HCT116 (cell line): Measurements from ENCODE around the gene FAM13A. TPM values are rescaled to one million over a fixed set of nuclear protein-coding genes. Genes with fewer than 3 reads are reported as not detected.

ENCODE experiments used
- ATAC-seq: fragments of 200-7000 bp; cut with Tn5 transposase; 2 replicates; pipeline ENCODE4 v1.9.1; 2020; ENCODE audit warnings: mild to moderate bottlenecking, moderate library complexity
- BruUV-seq: library from RNA; stranded (reverse); fragments of 400-500 nt; replicated peaks from 2 replicates; lab custom pipeline; 2021; lab: Mats Ljungman, UMichigan
- CTCF ChIA-PET: fragments of 300-600 bp; sonication (Branson Sonifier 250); formaldehyde crosslinking; loops from one replicate; lab custom pipeline; 2021; ENCODE audit warnings: antibody characterized with exemption; lab: Charles Lee
- POLR2A ChIA-PET: fragments of 300-600, 350-600 bp; sonication (Branson Sonifier 250); formaldehyde crosslinking; loops from one replicate; lab custom pipeline; 2021; ENCODE audit warnings: antibody characterized with exemption; lab: Charles Lee
- RAD21 ChIA-PET, 2 experiments: fragments of 300-600 bp; sonication (Branson Sonifier 250); formaldehyde crosslinking; loops; one replicate each; lab custom pipeline; 2023; ENCODE audit warnings: low total read pairs in 2 of 2; ENCODE audit not compliant: uncharacterized antibody in 2 of 2, unreplicated experiment in 2 of 2, low non-redundant PET in 1 of 2; lab: Charles Lee
- DNase-seq: peaks from one replicate; pipeline ENCODE4 v3.0.0-alpha.2; 2010; ENCODE audit warnings: low read depth, low spot score
- H2AFZ ChIP-seq: fragments of 200-600 bp; shearing (Covaris generic), sonication (generic); 2 replicates; pipeline ENCODE4 v1.6.1; 2017; ENCODE audit warnings: low read depth, mixed run types, mixed read lengths, antibody characterized with exemption, low read length; ENCODE audit not compliant: poor library complexity, severe bottlenecking
- H3K27ac ChIP-seq: 2 replicates; pipeline ENCODE4 v1.5.1; 2012; ENCODE audit warnings: low read depth, low read length
- H3K27me3 ChIP-seq: fragments of 200-600 bp; sonication (generic); 2 replicates; pipeline ENCODE4 v1.6.1; 2016; ENCODE audit warnings: mixed run types, low read length, mixed read lengths; ENCODE audit not compliant: insufficient read depth
- H3K36me3 ChIP-seq, 2 experiments: fragments of 200-500 bp in 1 of 2; fragments of 200-600 bp in 1 of 2; sonication (Bioruptor generic) in 1 of 2; sonication (generic) in 1 of 2; 2 replicates each; pipeline versions ENCODE4 v1.5.1 to v1.6.1; 2014 to 2016; ENCODE audit warnings: low read length in 2 of 2, inconsistent platforms in 1 of 2, mixed read lengths in 1 of 2, mixed run types in 1 of 2; ENCODE audit not compliant: insufficient read depth in 2 of 2, control insufficient read depth in 1 of 2
- H3K4me1 ChIP-seq, 2 experiments: fragments of 200-600 bp in 1 of 2; sonication (generic) in 1 of 2; 2 replicates each; pipeline versions ENCODE4 v1.5.1 to v1.6.1; 2012 to 2017; ENCODE audit warnings: low read length in 2 of 2, inconsistent platforms in 1 of 2, mild to moderate bottlenecking in 1 of 2, mixed read lengths in 1 of 2, mixed run types in 1 of 2, moderate library complexity in 1 of 2; ENCODE audit not compliant: insufficient read depth in 2 of 2, control insufficient read depth in 1 of 2
- H3K4me2 ChIP-seq: fragments of 200-600 bp; sonication (generic); 2 replicates; pipeline ENCODE4 v1.6.1; 2017; ENCODE audit warnings: mixed run types, low read length, mixed read lengths
- H3K4me3 ChIP-seq, 2 experiments: fragments of 200-600 bp in 1 of 2; sonication (generic) in 1 of 2; replicated peaks in 1 of 2; 2 replicates each; pipeline ENCODE4 v1.5.1; 2011 to 2016; ENCODE audit warnings: low read length in 2 of 2, control low read depth in 1 of 2, low read depth in 1 of 2, mild to moderate bottlenecking in 1 of 2, mixed read lengths in 1 of 2, mixed run types in 1 of 2
- H3K79me2 ChIP-seq: fragments of 200-600 bp; sonication (generic); 2 replicates; pipeline ENCODE4 v1.6.1; 2017; ENCODE audit warnings: mild to moderate bottlenecking, mixed run types, low read length, moderate library complexity, mixed read lengths; ENCODE audit not compliant: insufficient read depth
- H3K9ac ChIP-seq: fragments of 200-600 bp; sonication (generic); 2 replicates; pipeline ENCODE4 v1.6.1; 2016; ENCODE audit warnings: low read length, mixed read lengths
- H3K9me2 ChIP-seq: fragments of 200-600 bp; sonication (generic), shearing (Covaris generic); 2 replicates; pipeline ENCODE4 v1.6.1; 2017; ENCODE audit warnings: mixed run types, mild to moderate bottlenecking, moderate library complexity; ENCODE audit not compliant: insufficient read depth
- H3K9me3 ChIP-seq, 2 experiments: fragments of 200-500 bp in 1 of 2; fragments of 200-600 bp in 1 of 2; sonication (Bioruptor generic) in 1 of 2; sonication (generic) in 1 of 2; 2 replicates each; pipeline ENCODE4 v1.6.1; 2014 to 2017; ENCODE audit warnings: low read length in 2 of 2, mixed read lengths in 2 of 2, inconsistent platforms in 1 of 2, low read depth in 1 of 2, mild to moderate bottlenecking in 1 of 2, mixed run types in 1 of 2, moderate library complexity in 1 of 2; ENCODE audit not compliant: control insufficient read depth in 1 of 2, insufficient read depth in 1 of 2
- H4K20me1 ChIP-seq: fragments of 200-600 bp; sonication (generic), shearing (Covaris generic); 2 replicates; pipeline ENCODE4 v1.6.1; 2017; ENCODE audit warnings: mixed run types, mild to moderate bottlenecking, moderate library complexity; ENCODE audit not compliant: insufficient read depth
- ATF3 ChIP-seq: IDR thresholded peaks from 2 replicates; pipeline ENCODE4 v1.6.1; 2012
- CBX3 ChIP-seq: IDR thresholded peaks from 2 replicates; pipeline ENCODE4 v1.6.1; 2012; ENCODE audit warnings: low read depth
- CEBPB ChIP-seq: IDR thresholded peaks from 2 replicates; pipeline ENCODE4 v1.6.1; 2012; ENCODE audit warnings: low read depth
- CTCF ChIP-seq, 3 experiments: fragments of 200-600 bp in 1 of 3; sonication (generic) in 1 of 3; IDR thresholded peaks in 2 of 3; conservative IDR thresholded peaks in 1 of 3; 2 replicates each; pipeline ENCODE4 v1.5.1; 2012 to 2017; ENCODE audit warnings: low read depth in 2 of 3, low read length in 2 of 3, antibody characterized with exemption in 1 of 3, borderline replicate concordance in 1 of 3, control low read depth in 1 of 3, mild to moderate bottlenecking in 1 of 3, mixed read lengths in 1 of 3, mixed run types in 1 of 3, moderate library complexity in 1 of 3; ENCODE audit not compliant: insufficient read depth in 1 of 3
- EGR1 ChIP-seq: IDR thresholded peaks from 2 replicates; pipeline ENCODE4 v1.6.1; 2012; ENCODE audit warnings: low read depth
- EZH2phosphoT487 ChIP-seq: fragments of 200-600 bp; IDR thresholded peaks from 2 replicates; pipeline ENCODE4 v1.6.1; 2018; ENCODE audit warnings: antibody characterized with exemption, borderline replicate concordance
- POLR2A ChIP-seq: IDR thresholded peaks from 2 replicates; pipeline ENCODE4 v1.7.0; 2011; ENCODE audit warnings: borderline replicate concordance; ENCODE audit not compliant: insufficient read depth, insufficient read length; ENCODE audit errors: extremely low read depth
- SIN3A ChIP-seq: IDR thresholded peaks from 2 replicates; pipeline ENCODE4 v1.6.1; 2012; ENCODE audit warnings: low read depth
- SRF ChIP-seq: IDR thresholded peaks from 2 replicates; pipeline ENCODE4 v1.6.1; 2012; ENCODE audit warnings: low read depth
- TCF7L2 ChIP-seq: IDR thresholded peaks from 2 replicates; pipeline ENCODE4 v1.7.0; 2011; ENCODE audit warnings: borderline replicate concordance, inconsistent platforms; ENCODE audit not compliant: insufficient read depth, insufficient read length; ENCODE audit errors: extremely low read depth
- ZBTB33 ChIP-seq: IDR thresholded peaks from 2 replicates; pipeline ENCODE4 v1.6.1; 2011; ENCODE audit warnings: mild to moderate bottlenecking, low read length, moderate library complexity; ENCODE audit not compliant: insufficient replicate concordance; ENCODE audit errors: extremely low read depth
- ZNF274 ChIP-seq: fragments of 200-500 bp; sonication (Bioruptor generic); IDR thresholded peaks from 2 replicates; pipeline ENCODE4 v1.6.1; 2014; ENCODE audit warnings: mild to moderate bottlenecking, low read depth, low read length, inconsistent platforms
- intact Hi-C: fragments of 100-400 bp; cut with micrococcal nuclease; formaldehyde crosslinking; loops from 2 replicates; pipeline ENCODE4 v1.10.0; 2022
- total RNA-seq: library from RNA; stranded (reverse); gene quantifications from one replicate; pipeline ENCODE4 v1.2.1, GENCODE V29; 2021; ENCODE audit not compliant: unreplicated experiment

FAM13A gene
- total RNA-seq, 1 experiment from 2014 or later, result 17.2 TPM

GRCh38 chr4:88897180-88897579 lies 159.8 kb downstream of the FAM13A start:
- ChIA-PET POLR2A (no interaction called here), CTCF (no interaction called here), RAD21 (no interaction called here)
- Histone ChIP-seq H3K27ac (no peak overlapping the region), H4K20me1 (no peaks in the 10 kb centered on the region), H3K36me3 (no peaks in the 10 kb centered on the region), H3K9me3 (no peaks in the 10 kb centered on the region), H3K9ac (no peak overlapping the region), H3K4me3 (no peak overlapping the region), H3K4me2 (no peak overlapping the region), H3K27me3 (no peaks in the 10 kb centered on the region), H3K4me1 (peaks cover 0 to 6% of the 10 kb centered on the region in 2 experiments; a peak in 1 of 4 replicates), H3K79me2 (0 out of 2 replicates have a peak, but pooled peaks cover 3% of the 10 kb centered on the region), H3K9me2 (no peaks in the 10 kb centered on the region), H2AFZ (no peak overlapping the region)
- ATAC-seq, result no peak
- no peak for TF ChIP-seq CEBPB
- no peak for TF ChIP-seq SRF
- TF ChIP-seq POLR2A, result no peak
- no peak for TF ChIP-seq ATF3
- TF ChIP-seq EGR1, result no peak
- no peak for TF ChIP-seq CTCF (IDR thresholded peaks at IDR 0.05 in 2 of 3, conservative IDR thresholded peaks at IDR 0.05 in 1 of 3; ENCODE audit: borderline replicate concordance in 1 of 3, insufficient read depth in 1 of 3, low read depth in 2 of 3, low read length in 2 of 3)
- no peak for TF ChIP-seq TCF7L2
- TF ChIP-seq SIN3A, result no peak
- no peak for TF ChIP-seq CBX3
- intact Hi-C loops, result no loop called here
- DNase-seq, result no peak
- no TSS peak for BruUV-seq

- intact Hi-C loops, result no loop called here
- no peaks in the 10 kb centered on the region for H3K27me3 ChIP-seq
- H3K79me2 ChIP-seq, result 0 out of 2 replicates have a peak, but pooled peaks cover 3% of the 10 kb centered on the region
- ChIA-PET POLR2A (no interaction called here), CTCF (no interaction called here), RAD21 (no interaction called here)
- no peaks in the 10 kb centered on the region for H3K9me3 ChIP-seq
- ATAC-seq, result no peak
- TF ChIP-seq ZNF274 (no peak), ZBTB33 (no peak), EZH2phosphoT487 (no peak)
- no peaks in the 10 kb centered on the region for H3K4me1 ChIP-seq
- no peak overlapping the region for H3K9ac ChIP-seq
- H3K4me3 ChIP-seq, result no peak overlapping the region
- no peaks in the 10 kb centered on the region for H3K9me2 ChIP-seq
- no peak overlapping the region for H3K27ac ChIP-seq
- no peak overlapping the region for H3K4me2 ChIP-seq
- H4K20me1 ChIP-seq, result no peaks in the 10 kb centered on the region
- H2AFZ ChIP-seq, result no peak overlapping the region
- no TSS peak for BruUV-seq
- no peak for DNase-seq
- H3K36me3 ChIP-seq, result no peaks in the 10 kb centered on the region
Measured at GRCh38 chr4:88893961-88894360, 163.0 kb downstream of the FAM13A start.
